PC-3 (cell line): Measurements from ENCODE around the gene SLC5A5. TPM values are rescaled to one million over a fixed set of nuclear protein-coding genes. Genes with fewer than 3 reads are reported as not detected.

Experiments
- ATAC-seq: fragments of 200-7000 bp; cut with Tn5 transposase; 2 replicates; pipeline ENCODE4 v1.9.1; 2020; ENCODE audit warnings: mild to moderate bottlenecking, moderate library complexity
- BruUV-seq: library from RNA; stranded (reverse); fragments of 400-500 nt; replicated peaks from 2 replicates; lab custom pipeline; 2021; lab: Mats Ljungman, UMichigan
- CTCF ChIA-PET: fragments of 300-600 bp; sonication (Branson Sonifier 250); formaldehyde crosslinking; loops from one replicate; lab custom pipeline; 2022; ENCODE audit warnings: antibody characterized with exemption; lab: Charles Lee
- POLR2A ChIA-PET: fragments of 300-600 bp; sonication (Branson Sonifier 250); formaldehyde crosslinking; loops from one replicate; lab custom pipeline; 2022; ENCODE audit warnings: antibody characterized with exemption; ENCODE audit not compliant: unreplicated experiment; lab: Charles Lee
- DNase-seq: peaks from one replicate; pipeline ENCODE4 v3.0.0-alpha.2; 2015
- H2AFZ ChIP-seq: fragments of 300-600 bp; sonication (generic); 2 replicates; pipeline ENCODE4 v1.6.0; 2016; ENCODE audit warnings: antibody characterized with exemption, low read length
- H3F3A ChIP-seq: fragments of 300-600 bp; sonication (generic); one replicate; pipeline ENCODE4 v1.6.0; 2017; ENCODE audit warnings: antibody characterized with exemption, low read length, control low read depth, mild to moderate bottlenecking; ENCODE audit not compliant: unreplicated experiment
- H3K27ac ChIP-seq: fragments of 300-600 bp; sonication (generic); 2 replicates; pipeline ENCODE4 v1.5.1; 2016; ENCODE audit warnings: mild to moderate bottlenecking, low read length
- H3K27me3 ChIP-seq: fragments of 300-600 bp; sonication (generic); 2 replicates; pipeline ENCODE4 v1.6.1; 2016; ENCODE audit warnings: low read length, mixed read lengths
- H3K36me3 ChIP-seq: fragments of 300-600 bp; sonication (generic); 2 replicates; pipeline ENCODE4 v1.6.1; 2016; ENCODE audit warnings: low read depth, mixed run types, low read length, mixed read lengths
- H3K4me1 ChIP-seq: fragments of 300-600 bp; sonication (generic); 2 replicates; pipeline ENCODE4 v1.5.1; 2016; ENCODE audit warnings: low read length; ENCODE audit not compliant: insufficient read depth
- H3K4me2 ChIP-seq: fragments of 300-600 bp; sonication (generic); 2 replicates; pipeline ENCODE4 v1.6.0; 2016; ENCODE audit warnings: low read length
- H3K4me3 ChIP-seq: fragments of 300-600 bp; sonication (generic); 2 replicates; pipeline ENCODE4 v1.5.1; 2016; ENCODE audit warnings: mild to moderate bottlenecking, low read length, mixed read lengths
- H3K79me2 ChIP-seq: fragments of 300-600 bp; sonication (generic); 2 replicates; pipeline ENCODE4 v1.6.1; 2017; ENCODE audit warnings: low read length, mixed read lengths
- H3K9ac ChIP-seq: fragments of 300-600 bp; sonication (generic); 2 replicates; pipeline ENCODE4 v1.6.0; 2016; ENCODE audit warnings: mild to moderate bottlenecking, low read length
- H3K9me2 ChIP-seq: fragments of 300-600 bp; sonication (generic); replicated peaks from 2 replicates; pipeline ENCODE4 v1.6.1; 2016; ENCODE audit warnings: mixed run types, low read length, mixed read lengths
- H3K9me3 ChIP-seq: fragments of 300-600 bp; sonication (generic); 2 replicates; pipeline ENCODE4 v1.6.1; 2016; ENCODE audit warnings: low read length, mixed read lengths
- H4K20me1 ChIP-seq: fragments of 300-600 bp; sonication (generic); 2 replicates; pipeline ENCODE4 v1.6.1; 2016; ENCODE audit warnings: low read length, mixed read lengths
- EZH2 ChIP-seq: fragments of 300-600 bp; sonication (generic); IDR thresholded peaks from one replicate; pipeline ENCODE4 v1.6.1; 2017; ENCODE audit warnings: antibody characterized with exemption, mild to moderate bottlenecking, low read length; ENCODE audit not compliant: unreplicated experiment
- EZH2phosphoT487 ChIP-seq: fragments of 300-600 bp; sonication (generic); IDR thresholded peaks from 2 replicates; pipeline ENCODE4 v1.6.1; 2018; ENCODE audit warnings: mild to moderate bottlenecking, antibody characterized with exemption, low read length, borderline replicate concordance
- intact Hi-C: fragments of 100-400 bp; cut with micrococcal nuclease; formaldehyde crosslinking; loops from 2 replicates; pipeline ENCODE4 v1.9.0; 2023
- total RNA-seq: library from RNA; depleted of rRNA; stranded (reverse); fragments of >200 nt; gene quantifications from 2 replicates; pipeline ENCODE4 v1.2.3, GENCODE V29; 2014
- TF ChIP-seq, protein P1 (sequence below): fragments of 300-600 bp; sonication (generic); conservative IDR thresholded peaks from 2 replicates; pipeline ENCODE4 v1.5.1; 2017; ENCODE audit warnings: antibody characterized with exemption, low read depth, mild to moderate bottlenecking, low read length

Gene SLC5A5
- total RNA-seq, 1 experiment from 2014 or later = not detected

DNA sequence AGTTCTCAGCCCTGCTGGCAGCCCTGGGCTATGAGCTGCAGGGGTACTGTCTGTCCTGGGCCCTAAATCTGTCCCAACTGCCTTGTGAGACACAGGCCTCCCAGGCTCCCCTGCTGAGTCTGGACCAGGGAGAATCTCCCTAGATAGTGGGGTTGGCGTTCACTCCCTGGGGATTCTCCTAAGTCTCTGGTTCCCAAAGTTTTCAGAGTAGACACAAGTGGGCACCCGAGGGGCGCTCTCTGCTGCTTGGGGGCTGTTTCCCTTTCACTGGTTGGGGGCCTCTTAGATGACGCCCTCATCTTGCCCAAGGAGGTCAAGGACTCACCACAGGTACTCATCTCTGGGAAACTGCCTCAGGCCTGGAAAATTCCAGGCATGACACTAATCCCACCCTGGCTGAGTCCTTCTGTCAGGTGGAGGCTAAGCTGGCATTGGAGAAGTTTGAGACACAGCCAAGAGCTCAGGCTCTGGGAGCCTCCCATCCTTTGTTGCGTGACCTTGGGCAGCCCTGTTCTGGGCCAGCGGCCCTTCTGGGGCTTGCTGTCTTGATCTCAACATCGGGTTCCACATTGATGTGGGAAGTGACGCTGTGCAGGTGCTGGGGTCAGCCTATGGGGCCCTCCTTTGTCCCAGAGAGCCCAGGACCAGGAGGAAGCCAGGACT lies 8.1 kb upstream of the SLC5A5 start:
- Histone ChIP-seq H3K27ac (no peak overlapping the region), H3K79me2 (peaks cover 30% of the 10 kb centered on the region), H3K27me3 (no peaks in the 10 kb centered on the region), H3K9ac (no peak overlapping the region), H3F3A (peaks cover 39% of the 10 kb centered on the region), H3K9me3 (no peaks in the 10 kb centered on the region), H3K9me2 (no peaks in the 10 kb centered on the region), H2AFZ (no peak overlapping the region), H3K4me1 (peaks cover 24% of the 10 kb centered on the region), H4K20me1 (peaks cover 50% of the 10 kb centered on the region), H3K4me3 (no peak overlapping the region), H3K36me3 (peaks cover 47% of the 10 kb centered on the region), H3K4me2 (no peak overlapping the region)
- intact Hi-C loops = no loop called here
- no TSS peak for BruUV-seq
- no peak for DNase-seq
- TF ChIP-seq EZH2 (no peak), EZH2phosphoT487 (no peak)
- TF ChIP-seq, protein P1, sequence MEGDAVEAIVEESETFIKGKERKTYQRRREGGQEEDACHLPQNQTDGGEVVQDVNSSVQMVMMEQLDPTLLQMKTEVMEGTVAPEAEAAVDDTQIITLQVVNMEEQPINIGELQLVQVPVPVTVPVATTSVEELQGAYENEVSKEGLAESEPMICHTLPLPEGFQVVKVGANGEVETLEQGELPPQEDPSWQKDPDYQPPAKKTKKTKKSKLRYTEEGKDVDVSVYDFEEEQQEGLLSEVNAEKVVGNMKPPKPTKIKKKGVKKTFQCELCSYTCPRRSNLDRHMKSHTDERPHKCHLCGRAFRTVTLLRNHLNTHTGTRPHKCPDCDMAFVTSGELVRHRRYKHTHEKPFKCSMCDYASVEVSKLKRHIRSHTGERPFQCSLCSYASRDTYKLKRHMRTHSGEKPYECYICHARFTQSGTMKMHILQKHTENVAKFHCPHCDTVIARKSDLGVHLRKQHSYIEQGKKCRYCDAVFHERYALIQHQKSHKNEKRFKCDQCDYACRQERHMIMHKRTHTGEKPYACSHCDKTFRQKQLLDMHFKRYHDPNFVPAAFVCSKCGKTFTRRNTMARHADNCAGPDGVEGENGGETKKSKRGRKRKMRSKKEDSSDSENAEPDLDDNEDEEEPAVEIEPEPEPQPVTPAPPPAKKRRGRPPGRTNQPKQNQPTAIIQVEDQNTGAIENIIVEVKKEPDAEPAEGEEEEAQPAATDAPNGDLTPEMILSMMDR = no peak
- CTCF ChIA-PET = no interaction called here
- no peak for ATAC-seq
- POLR2A ChIA-PET = no interaction called here

DNA sequence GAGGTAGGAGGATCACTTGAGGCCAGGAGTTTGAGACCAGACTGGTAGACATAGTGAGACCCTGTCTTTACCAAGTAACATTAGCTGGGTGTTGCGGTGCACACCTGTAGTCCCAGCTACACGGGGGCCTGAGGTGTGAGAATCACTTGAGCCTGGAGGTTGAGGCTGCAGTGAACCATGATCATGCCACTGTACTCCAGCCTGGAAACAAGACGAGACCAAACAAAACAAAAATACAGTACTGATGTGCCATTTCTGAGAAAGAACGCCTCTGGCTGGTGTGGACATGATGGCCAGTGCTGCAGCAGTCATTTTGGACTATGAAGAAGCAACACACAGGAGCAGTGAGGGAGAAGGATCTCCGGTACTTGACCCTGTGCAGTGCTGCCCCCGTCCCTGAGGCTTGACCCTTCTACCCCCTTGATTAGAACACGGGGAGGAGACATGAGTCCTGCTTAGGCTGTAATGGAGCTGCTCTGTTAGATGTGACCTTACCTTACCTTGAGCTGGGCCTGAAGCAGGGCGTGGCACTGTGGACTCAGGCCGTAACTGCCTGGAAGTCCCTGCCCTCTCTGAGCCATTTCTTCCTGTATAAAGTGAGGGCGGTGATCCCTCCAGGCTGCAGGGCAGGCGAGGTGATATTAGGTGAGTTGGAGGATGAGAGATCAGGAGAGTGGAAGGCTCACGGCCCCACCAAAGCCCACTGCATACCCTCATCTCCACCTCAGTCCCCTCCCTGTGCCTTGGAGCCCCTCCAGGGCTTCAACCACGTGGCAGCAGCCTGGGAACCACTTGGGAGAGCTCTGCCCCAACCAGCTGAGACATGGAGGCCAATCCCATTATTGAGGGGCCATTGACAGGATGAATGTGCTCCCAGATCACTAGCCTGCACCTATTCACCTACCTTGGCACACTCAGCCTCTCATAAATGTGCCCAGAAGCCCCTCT lies 6.1 kb upstream of the SLC5A5 start:
- intact Hi-C loops = no loop called here
- Histone ChIP-seq H3K79me2 (peaks cover 20% of the 10 kb centered on the region), H3F3A (peaks cover 39% of the 10 kb centered on the region), H3K4me1 (peaks cover 20% of the 10 kb centered on the region), H3K4me3 (no peak overlapping the region), H4K20me1 (peaks cover 43% of the 10 kb centered on the region), H3K9ac (no peak overlapping the region), H3K36me3 (peaks cover 41% of the 10 kb centered on the region), H2AFZ (no peak overlapping the region), H3K27me3 (no peaks in the 10 kb centered on the region), H3K4me2 (no peak overlapping the region), H3K27ac (no peak overlapping the region), H3K9me3 (no peaks in the 10 kb centered on the region), H3K9me2 (no peaks in the 10 kb centered on the region)
- ATAC-seq = peak; percentile 71
- TF ChIP-seq, protein P1 = no peak
- TF ChIP-seq EZH2 (no peak), EZH2phosphoT487 (no peak)
- CTCF ChIA-PET = no interaction called here
- peak; percentile 67 for DNase-seq
- POLR2A ChIA-PET = interaction anchor here (0.7 to 1.1 kb wide), 2 partner anchors 67 to 138 kb away, joined by 3 read pairs; partner anchors contain the start of gene CCDC124
- BruUV-seq = no TSS peak
